BJ (cell line): ENCODE measurements around the gene RHEB. TPM values are rescaled to one million over a fixed set of nuclear protein-coding genes. Genes with fewer than 3 reads are reported as not detected.

Source experiments
- CTCF ChIA-PET: fragments of 350-600 bp; formaldehyde crosslinking; extraction: SDS; loops from one replicate; lab custom pipeline; 2021; ENCODE audit warnings: antibody characterized with exemption, inconsistent platforms; lab: Yijun Ruan, JAX
- POLR2A ChIA-PET: fragments of 300-600 bp; sonication (Branson Sonifier 250); formaldehyde crosslinking; extraction: SDS; loops from one replicate; lab custom pipeline; 2021; ENCODE audit warnings: antibody characterized with exemption; lab: Charles Lee
- DNase-seq: peaks from one replicate; pipeline ENCODE4 v3.0.0-alpha.2; 2011; ENCODE audit warnings: low read depth
- H3K27me3 ChIP-seq: 2 replicates; pipeline ENCODE4 v1.6.0; 2011; ENCODE audit warnings: low read length; ENCODE audit not compliant: control insufficient read depth, insufficient read depth
- H3K36me3 ChIP-seq: 2 replicates; pipeline ENCODE4 v1.5.1; 2011; ENCODE audit warnings: low read length; ENCODE audit not compliant: control insufficient read depth, insufficient read depth
- H3K4me3 ChIP-seq: 2 replicates; pipeline ENCODE4 v1.5.1; 2011; ENCODE audit warnings: low read depth, mild to moderate bottlenecking, control low read depth, low read length
- polyA plus RNA-seq: library from polyadenylated mRNA; depleted of rRNA; stranded (reverse); fragments of >200 nt; gene quantifications from 2 replicates; pipeline ENCODE4 v1.2.3, GENCODE V29; 2011
- TF ChIP-seq, protein P1 (sequence below): IDR thresholded peaks from 2 replicates; pipeline ENCODE4 v1.5.1; 2011; ENCODE audit warnings: low read depth, mild to moderate bottlenecking, control low read depth, inconsistent platforms, low read length, moderate library complexity; ENCODE audit not compliant: insufficient read depth

The RHEB gene
- polyA plus RNA-seq, 1 experiment, result 45.4 TPM

DNA sequence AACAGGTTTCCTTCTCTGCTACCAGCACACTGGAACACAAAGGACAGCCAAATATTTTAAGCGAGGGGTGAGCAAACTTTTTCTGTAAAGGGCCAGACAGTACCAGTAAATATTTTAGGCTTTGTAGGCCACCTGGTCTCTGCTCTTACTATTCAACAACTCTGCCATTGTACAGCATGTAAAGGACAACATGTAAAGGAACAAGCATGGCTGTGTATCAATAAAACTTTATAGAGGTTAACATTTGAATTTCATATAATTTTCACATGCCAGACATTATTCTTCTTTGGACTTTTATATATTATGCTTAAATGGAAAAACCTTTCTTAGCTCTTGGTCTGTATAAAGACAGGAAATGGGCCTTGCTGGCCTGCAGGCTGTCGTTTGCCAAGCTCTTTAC, 30.2 kb downstream of the RHEB start:
- Histone ChIP-seq H3K27me3 (no peaks in the 10 kb centered on the region), H3K36me3 (peaks cover 4% of the 10 kb centered on the region), H3K4me3 (no peak overlapping the region)
- CTCF ChIA-PET, result interaction anchor here (1.0 to 1.6 kb wide), 3 partner anchors 10 to 29 kb away, joined by 3 to 4 read pairs (median 3); no protein-coding TSS in a partner anchor
- TF ChIP-seq, protein P1, sequence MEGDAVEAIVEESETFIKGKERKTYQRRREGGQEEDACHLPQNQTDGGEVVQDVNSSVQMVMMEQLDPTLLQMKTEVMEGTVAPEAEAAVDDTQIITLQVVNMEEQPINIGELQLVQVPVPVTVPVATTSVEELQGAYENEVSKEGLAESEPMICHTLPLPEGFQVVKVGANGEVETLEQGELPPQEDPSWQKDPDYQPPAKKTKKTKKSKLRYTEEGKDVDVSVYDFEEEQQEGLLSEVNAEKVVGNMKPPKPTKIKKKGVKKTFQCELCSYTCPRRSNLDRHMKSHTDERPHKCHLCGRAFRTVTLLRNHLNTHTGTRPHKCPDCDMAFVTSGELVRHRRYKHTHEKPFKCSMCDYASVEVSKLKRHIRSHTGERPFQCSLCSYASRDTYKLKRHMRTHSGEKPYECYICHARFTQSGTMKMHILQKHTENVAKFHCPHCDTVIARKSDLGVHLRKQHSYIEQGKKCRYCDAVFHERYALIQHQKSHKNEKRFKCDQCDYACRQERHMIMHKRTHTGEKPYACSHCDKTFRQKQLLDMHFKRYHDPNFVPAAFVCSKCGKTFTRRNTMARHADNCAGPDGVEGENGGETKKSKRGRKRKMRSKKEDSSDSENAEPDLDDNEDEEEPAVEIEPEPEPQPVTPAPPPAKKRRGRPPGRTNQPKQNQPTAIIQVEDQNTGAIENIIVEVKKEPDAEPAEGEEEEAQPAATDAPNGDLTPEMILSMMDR, result no peak
- DNase-seq, result no peak
- POLR2A ChIA-PET, result no interaction called here

DNA sequence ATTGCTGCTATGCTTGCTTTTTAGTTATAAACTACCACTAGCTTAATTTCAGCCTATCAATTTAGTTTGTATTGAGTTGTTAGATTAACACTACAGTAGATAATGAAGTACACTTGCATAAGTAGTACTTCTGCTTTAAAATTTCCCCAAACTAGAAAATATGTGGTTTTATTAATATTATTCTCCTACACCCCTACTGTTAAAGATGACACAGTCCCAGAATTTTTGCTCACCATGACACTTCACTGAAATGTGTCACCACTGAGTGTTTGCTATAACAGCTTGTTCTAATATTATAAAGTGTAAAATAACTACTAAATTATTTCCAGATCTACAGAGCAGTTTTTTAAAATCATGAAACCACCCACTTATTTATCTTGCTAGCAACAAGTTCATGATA, 31.6 kb downstream of the RHEB start:
- no peak overlapping the region for H3K4me3 ChIP-seq
- POLR2A ChIA-PET, result no interaction called here
- H3K27me3 ChIP-seq, result no peaks in the 10 kb centered on the region
- TF ChIP-seq, protein P1, result no peak
- peaks cover 5% of the 10 kb centered on the region for H3K36me3 ChIP-seq
- no peak for DNase-seq
- CTCF ChIA-PET, result interaction anchor here (1.1 to 1.2 kb wide), 2 partner anchors 12 to 198 kb away, joined by 3 read pairs; no protein-coding TSS in a partner anchor

DNA sequence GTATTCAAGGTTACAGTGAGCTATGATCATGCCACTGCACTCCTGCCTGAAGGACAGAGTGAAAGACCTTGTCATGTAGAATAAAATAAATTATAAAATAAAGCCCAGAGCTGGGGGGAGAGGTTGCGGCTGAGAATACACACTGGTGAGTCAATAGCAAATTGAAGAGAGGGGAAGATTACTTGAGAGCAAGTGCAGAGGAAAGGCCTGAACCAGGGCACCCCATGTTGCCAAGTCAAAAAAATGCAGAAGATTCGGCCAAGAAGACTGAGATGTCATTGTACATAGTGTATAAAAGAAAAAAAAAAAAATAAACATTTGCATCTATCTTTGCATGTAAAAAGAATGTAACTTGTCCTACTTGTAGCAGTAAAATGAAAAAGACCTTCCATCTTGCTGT, 32.5 kb downstream of the RHEB start:
- H3K27me3 ChIP-seq, result no peaks in the 10 kb centered on the region
- ChIA-PET CTCF (interaction anchor here (1.2 kb wide), 1 partner anchor 11 kb away, joined by 3 read pairs; no protein-coding TSS in a partner anchor), POLR2A (no interaction called here)
- TF ChIP-seq, protein P1, result no peak
- DNase-seq, result no peak
- H3K4me3 ChIP-seq, result no peak overlapping the region
- peaks cover 5% of the 10 kb centered on the region for H3K36me3 ChIP-seq

DNA sequence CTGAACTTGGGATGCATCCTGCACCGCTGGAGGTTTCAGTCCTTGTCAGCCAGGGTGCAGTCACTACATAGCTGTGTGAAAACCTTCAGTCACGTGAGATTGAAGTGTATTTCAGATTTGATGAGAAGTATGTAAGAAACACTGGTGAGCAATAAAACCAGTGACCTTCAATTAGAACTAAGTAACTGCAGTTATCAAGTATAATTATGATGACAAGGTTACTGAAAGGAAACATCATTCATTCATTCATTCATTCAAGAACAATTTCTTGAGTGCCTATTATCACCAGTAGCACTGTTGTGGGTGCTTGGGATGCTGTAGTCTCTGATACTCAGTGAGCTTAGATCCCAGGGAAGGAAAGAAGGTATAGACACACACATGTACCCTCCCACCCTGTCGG, 33.6 kb downstream of the RHEB start:
- H3K27me3 ChIP-seq, result no peaks in the 10 kb centered on the region
- no peak for DNase-seq
- no peak overlapping the region for H3K4me3 ChIP-seq
- ChIA-PET CTCF (interaction anchor here (0.5 kb wide), 1 partner anchor 9 kb away, joined by 3 read pairs; no protein-coding TSS in a partner anchor), POLR2A (no interaction called here)
- TF ChIP-seq, protein P1, result no peak
- H3K36me3 ChIP-seq, result peaks cover 7% of the 10 kb centered on the region

DNA sequence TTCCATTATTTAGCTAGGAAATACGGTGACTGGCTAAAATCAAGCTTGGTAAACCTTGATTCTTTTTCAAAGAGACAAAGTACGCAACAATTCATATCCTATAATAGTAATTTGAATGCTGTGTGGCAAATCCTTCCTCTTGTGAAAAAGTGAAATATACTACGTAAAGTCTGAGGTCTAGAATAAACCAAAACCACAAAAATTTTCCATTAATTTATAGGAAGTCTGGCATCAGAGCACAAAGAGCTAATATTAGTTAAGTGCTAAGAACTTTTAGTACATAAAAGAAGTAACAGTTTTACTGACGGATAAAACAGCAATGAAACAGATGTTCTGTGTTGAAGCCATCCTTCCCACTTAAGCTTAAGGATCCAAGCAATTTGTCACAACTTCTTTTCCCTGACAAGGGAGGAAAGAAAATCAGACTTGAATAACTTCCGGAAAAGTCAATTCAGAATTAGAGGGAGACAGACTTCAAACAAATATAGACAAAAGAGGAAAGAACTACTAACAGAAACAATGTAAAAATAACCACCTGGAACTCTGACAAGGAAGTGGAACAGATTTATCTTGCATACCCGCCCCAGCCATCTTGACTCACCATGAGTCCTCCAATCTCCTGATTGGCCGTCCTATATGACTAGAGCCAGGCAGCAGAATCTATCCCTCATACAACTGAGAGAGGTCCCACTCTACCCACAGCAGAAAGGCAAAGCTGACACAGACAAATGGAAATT, 34.6 kb downstream of the RHEB start:
- ChIA-PET POLR2A (no interaction called here), CTCF (interaction anchor here (0.5 to 0.9 kb wide), 2 partner anchors 9 to 10 kb away, joined by 3 to 4 read pairs; no protein-coding TSS in a partner anchor)
- Histone ChIP-seq H3K4me3 (no peak overlapping the region), H3K36me3 (peaks cover 7% of the 10 kb centered on the region), H3K27me3 (no peaks in the 10 kb centered on the region)
- TF ChIP-seq, protein P1, result no peak
- no peak for DNase-seq
